Measurements from ENCODE around the gene VSTM2B. TPM values are rescaled to one million over a fixed set of nuclear protein-coding genes. Genes with fewer than 3 reads are reported as not detected.

Gene VSTM2B
- total and polyA plus RNA-seq, 2 of the 4 experiments (the other 2 are of a cell fraction): not detected

GRCh38 chr19:29537181-29537580, 11.4 kb downstream of the VSTM2B start:
- dilution Hi-C loops (cut with HindIII; ENCODE audit: low sequenced_read_pairs, unreplicated experiment): no loop called here
- H3K9ac ChIP-seq (ENCODE audit: low read depth, low read length): no peak overlapping the region
- no peak overlapping the region for H3K4me2 ChIP-seq (ENCODE audit: low read depth, low read length)
- intact Hi-C loops (cut with micrococcal nuclease): no loop called here
- no peak overlapping the region for H2BK20ac ChIP-seq (ENCODE audit: low read depth, low read length)
- no peaks in the 10 kb centered on the region for H3K36me3 ChIP-seq (ENCODE audit: control insufficient read depth, insufficient read depth, low read length)
- H2AK9ac ChIP-seq (replicated peaks; ENCODE audit: low read depth, low read length, poor library complexity): no peak overlapping the region
- H3K14ac ChIP-seq (replicated peaks; ENCODE audit: low read depth, low read length): no peak overlapping the region
- no peaks in the 10 kb centered on the region for H3K9me1 ChIP-seq (ENCODE audit: insufficient read depth, low read length)
- no peak for DNase-seq
- H3K23ac ChIP-seq (ENCODE audit: low read depth, low read length): no peak overlapping the region
- H3K56ac ChIP-seq (ENCODE audit: extremely low read depth, insufficient read depth, low read length): no peak overlapping the region
- H2BK5ac ChIP-seq (ENCODE audit: low read depth, low read length, poor library complexity, severe bottlenecking): no peak overlapping the region
- no peaks in the 10 kb centered on the region for H3K9me3 ChIP-seq (ENCODE audit: control insufficient read depth, insufficient read depth, low read length)
- no peak overlapping the region for H2AFZ ChIP-seq (replicated peaks; ENCODE audit: low read length, poor library complexity)
- H4K8ac ChIP-seq (ENCODE audit: low read depth in 2 of 2, low read length in 2 of 2): no peak overlapping the region
- ChIA-PET CTCF (no interaction called here), POLR2A (ENCODE audit: unreplicated experiment) (no interaction called here)
- ATAC-seq (ENCODE audit: low read depth): no peak
- H4K20me1 ChIP-seq (ENCODE audit: insufficient read depth, low read length): no peaks in the 10 kb centered on the region
- no peak overlapping the region for H3K4me3 ChIP-seq (ENCODE audit: insufficient read depth, low read depth, low read length)
- H3K79me1 ChIP-seq (ENCODE audit: low read depth in 1 of 2, low read length in 2 of 2): no peaks in the 10 kb centered on the region
- H2BK15ac ChIP-seq (ENCODE audit: low read depth, low read length): no peak overlapping the region
- WGBS, 2 experiments (ENCODE audit: extremely low coverage in 2 of 2, insufficient read length in 1 of 2): 0% methylated on average over 1 of the region's 7 CpGs; no CpG with 5 or more reads in 1 of the 2 experiments
- H2BK120ac ChIP-seq (ENCODE audit: low read depth, low read length): no peak overlapping the region
- no peak overlapping the region for H3K4ac ChIP-seq (ENCODE audit: low read depth, low read length)
- TF ChIP-seq CTCF (conservative IDR thresholded peaks at IDR 0.05; ENCODE audit: low read depth, low read length): no peak
- TF ChIP-seq CEBPB (IDR thresholded peaks at IDR 0.05; ENCODE audit: low read depth, low read length): no peak
- no peak for TF ChIP-seq RFX5 (IDR thresholded peaks at IDR 0.05; ENCODE audit: low read depth, low read length)
- no peak for TF ChIP-seq FOS (IDR thresholded peaks at IDR 0.05; ENCODE audit: low read depth, low read length)
- no peak for TF ChIP-seq MXI1 (IDR thresholded peaks at IDR 0.05; ENCODE audit: borderline replicate concordance, low read depth, low read length)
- TF ChIP-seq RCOR1 (IDR thresholded peaks at IDR 0.05; ENCODE audit: insufficient replicate concordance, low read length): no peak
- TF ChIP-seq POLR2A (IDR thresholded peaks at IDR 0.05; ENCODE audit: low read depth, low read length): no peak
- TF ChIP-seq RAD21 (IDR thresholded peaks at IDR 0.05; ENCODE audit: low read length): no peak
- TF ChIP-seq CHD1 (IDR thresholded peaks at IDR 0.05; ENCODE audit: low read depth, low read length): no peak
- no peak for TF ChIP-seq ELK1 (IDR thresholded peaks at IDR 0.05; ENCODE audit: borderline replicate concordance, low read depth, low read length)
- no peak for TF ChIP-seq SMC3 (IDR thresholded peaks at IDR 0.05; ENCODE audit: low read depth, low read length)
- no peak for TF ChIP-seq BHLHE40 (IDR thresholded peaks at IDR 0.05; ENCODE audit: low read depth, low read length)
- TF ChIP-seq MAZ (IDR thresholded peaks at IDR 0.05; ENCODE audit: borderline replicate concordance, low read depth, low read length): no peak
- no peak for TF ChIP-seq NFE2L2 (IDR thresholded peaks at IDR 0.05; ENCODE audit: low read depth, low read length)
- TF ChIP-seq USF2 (IDR thresholded peaks at IDR 0.05; ENCODE audit: low read depth, low read length): no peak
- no peak for TF ChIP-seq MAFK (IDR thresholded peaks at IDR 0.05; ENCODE audit: low read depth, low read length)
- no peak overlapping the region for H4K91ac ChIP-seq (ENCODE audit: insufficient read depth, low read depth, low read length)
- no TSS peak for BruUV-seq (replicated peaks)
- no peak overlapping the region for H3K18ac ChIP-seq (ENCODE audit: low read depth, low read length)
- H4K5ac ChIP-seq (ENCODE audit: low read depth, low read length): no peak overlapping the region
- H3K27ac ChIP-seq (ENCODE audit: insufficient read depth, low read length): no peak overlapping the region
- in situ Hi-C loops (cut with MboI; ENCODE audit: low sequenced_read_pairs): no loop called here
- H3K4me1 ChIP-seq (ENCODE audit: control insufficient read depth, insufficient read depth, low read length): no peaks in the 10 kb centered on the region
- H3K27me3 ChIP-seq (ENCODE audit: control insufficient read depth, insufficient read depth, low read length): peaks cover 2% of the 10 kb centered on the region; the same call in 1 of the 2 replicates
- no peak overlapping the region for H2AK5ac ChIP-seq (ENCODE audit: low read depth, low read length)

All from IMR-90 (cell line).